HepG2 (cell line): ENCODE measurements around the gene DDI2. TPM values are rescaled to one million over a fixed set of nuclear protein-coding genes. Genes with fewer than 3 reads are reported as not detected.
A peak's percentile ranks its signal among the peaks of the same experiment; 100 is the strongest.

Experiments
- CCAR2 ChIP-seq: fragments of 200-400 bp; formaldehyde crosslinking; optimal IDR thresholded peaks from 2 replicates; pipeline ENCODE3; 2018; ENCODE audit warnings: low read depth, mild to moderate bottlenecking, low read length, moderate library complexity
- DNMT1 ChIP-seq: sonication (generic); formaldehyde crosslinking; IDR thresholded peaks from 2 replicates; pipeline ENCODE4 v1.5.1; 2020; ENCODE audit warnings: mild to moderate bottlenecking, missing genetic modification reagents
- GPBP1L1 ChIP-seq: sonication (generic); formaldehyde crosslinking; IDR thresholded peaks from 2 replicates; pipeline ENCODE4 v1.5.0; 2020; ENCODE audit warnings: mild to moderate bottlenecking, missing genetic modification reagents
- HOXA3 ChIP-seq: sonication (generic); formaldehyde crosslinking; IDR thresholded peaks from 2 replicates; pipeline ENCODE4 v1.5.0; 2020; ENCODE audit warnings: missing genetic modification reagents
- JARID2 ChIP-seq: sonication (generic); formaldehyde crosslinking; IDR thresholded peaks from 2 replicates; pipeline ENCODE4 v1.8.1; 2023; ENCODE audit warnings: missing genetic modification reagents, inconsistent platforms; ENCODE audit not compliant: insufficient replicate concordance
- LCORL ChIP-seq, 2 experiments: fragments of 450-650 bp in 1 of 2; sonication (generic) in 1 of 2; formaldehyde crosslinking in 1 of 2; IDR thresholded peaks; 2 replicates each; pipeline versions ENCODE4 v1.5.0 to v1.6.1; 2017 to 2020; ENCODE audit warnings: antibody characterized with exemption in 1 of 2, missing genetic modification reagents in 1 of 2
- NFIC ChIP-seq: IDR thresholded peaks from 2 replicates; pipeline ENCODE4 v1.6.1; 2012; ENCODE audit warnings: mild to moderate bottlenecking, low read length, inconsistent platforms
- PHF5A ChIP-seq: IDR thresholded peaks from one replicate; pipeline ENCODE4 v1.6.1; 2018; ENCODE audit warnings: low read depth, missing genetic modification reagents; ENCODE audit not compliant: unreplicated experiment
- SIN3B ChIP-seq: fragments of 150-350 bp; IDR thresholded peaks from 2 replicates; pipeline ENCODE4 v1.6.1; 2014; ENCODE audit warnings: low read length
- SUZ12 ChIP-seq: fragments of 150-350 bp; IDR thresholded peaks from 2 replicates; pipeline ENCODE4 v1.6.1; 2014; ENCODE audit warnings: low read depth, low read length
- THAP9 ChIP-seq: sonication (generic); formaldehyde crosslinking; IDR thresholded peaks from 2 replicates; pipeline ENCODE4; 2020; ENCODE audit warnings: missing genetic modification reagents, mild to moderate bottlenecking, borderline replicate concordance
- ZNF12 ChIP-seq: sonication (generic); formaldehyde crosslinking; IDR thresholded peaks from 2 replicates; pipeline ENCODE4 v1.5.0; 2020; ENCODE audit warnings: missing genetic modification reagents
- ZNF142 ChIP-seq: sonication (generic); formaldehyde crosslinking; IDR thresholded peaks from 2 replicates; pipeline ENCODE4 v1.4.0; 2020; ENCODE audit warnings: missing genetic modification reagents
- ZNF232 ChIP-seq: sonication (generic); formaldehyde crosslinking; IDR thresholded peaks from 2 replicates; pipeline ENCODE4 v1.4.0; 2020; ENCODE audit warnings: missing genetic modification reagents, borderline replicate concordance
- ZNF234 ChIP-seq: sonication (generic); formaldehyde crosslinking; conservative IDR thresholded peaks from 2 replicates; pipeline ENCODE4 v1.5.1; 2020; ENCODE audit warnings: mild to moderate bottlenecking, missing genetic modification reagents
- ZNF274 ChIP-seq: sonication (generic); formaldehyde crosslinking; IDR thresholded peaks from 2 replicates; pipeline ENCODE4 v1.5.1; 2020; ENCODE audit warnings: mild to moderate bottlenecking, missing genetic modification reagents
- ZNF350 ChIP-seq: sonication (generic); formaldehyde crosslinking; IDR thresholded peaks from 2 replicates; pipeline ENCODE4 v1.4.0; 2020; ENCODE audit warnings: mild to moderate bottlenecking, low read depth, missing genetic modification reagents, borderline replicate concordance
- ZNF430 ChIP-seq: sonication (generic); formaldehyde crosslinking; IDR thresholded peaks from 2 replicates; pipeline ENCODE4 v1.9.0; 2021; ENCODE audit warnings: mild to moderate bottlenecking, missing genetic modification reagents
- ZNF564 ChIP-seq: sonication (generic); formaldehyde crosslinking; IDR thresholded peaks from 2 replicates; pipeline ENCODE4 v1.8.1; 2023; ENCODE audit warnings: mild to moderate bottlenecking, missing genetic modification reagents
- ZNF7 ChIP-seq: IDR thresholded peaks from 2 replicates; pipeline ENCODE4 v1.6.1; 2016; ENCODE audit warnings: missing biosample characterization, missing genetic modification reagents
- ZNF773 ChIP-seq: sonication (generic); formaldehyde crosslinking; IDR thresholded peaks from 2 replicates; pipeline ENCODE4 v1.4.0; 2020; ENCODE audit warnings: missing genetic modification reagents, borderline replicate concordance
- ZSCAN12 ChIP-seq: sonication (generic); formaldehyde crosslinking; IDR thresholded peaks from 2 replicates; pipeline ENCODE4 v1.9.0; 2021; ENCODE audit warnings: mild to moderate bottlenecking, missing genetic modification reagents
- polyA plus RNA-seq, 8 experiments: library from polyadenylated mRNA; depleted of rRNA in 3 of 8; stranded (reverse) in 7 of 8; unstranded in 1 of 8; fragments of >200 nt; fragmentation: Illumina TruSeq in 4 of 8; extraction: Trizol in 4 of 8; gene quantifications; 2 replicates each; pipeline versions ENCODE4 v1.2.1 to v1.2.3, GENCODE V29; 2011 to 2016; ENCODE audit warnings: low read depth in 4 of 8, missing spikeins in 1 of 8, mixed read lengths in 1 of 8; ENCODE audit not compliant: insufficient read depth in 1 of 8
- total RNA-seq, 5 experiments: library from RNA; depleted of rRNA; stranded (reverse); fragments of >200 nt; fragmentation: Illumina TruSeq; extraction: Trizol; gene quantifications; 2 replicates each; pipeline ENCODE4 v1.2.3, GENCODE V29; 2016; ENCODE audit warnings: low read depth in 1 of 5

Gene DDI2
- total and polyA plus RNA-seq, 2 of the 13 experiments (the other 11 are each of a cell fraction or from before 2014, with no cell fraction given) = 8.5 to 25.7 TPM

- no peak for TF ChIP-seq ZSCAN12 (CRISPR knock-in tag)
- no peak for TF ChIP-seq CCAR2
- no peak for TF ChIP-seq DNMT1 (CRISPR knock-in tag)
- TF ChIP-seq ZNF274 (CRISPR knock-in tag) = no peak
- no peak for TF ChIP-seq SUZ12
- TF ChIP-seq PHF5A (CRISPR knock-in tag) = no peak
- no peak for TF ChIP-seq ZNF564 (CRISPR knock-in tag)
- TF ChIP-seq ZNF234 (CRISPR knock-in tag) = no peak
- peak; percentile 46; the same call in 1 of the 2 replicates for TF ChIP-seq NFIC
- no peak for TF ChIP-seq ZNF350 (CRISPR knock-in tag)
- no peak for TF ChIP-seq LCORL (IDR thresholded peaks at IDR 0.05)
- TF ChIP-seq LCORL (CRISPR knock-in tag; IDR thresholded peaks at IDR 0.05) = no peak
- no peak for TF ChIP-seq GPBP1L1 (CRISPR knock-in tag)
- no peak for TF ChIP-seq JARID2
- 0 out of 2 replicates have a peak, but pooled peaks have one; percentile 23 for TF ChIP-seq ZNF12 (CRISPR knock-in tag)
- TF ChIP-seq ZNF232 (CRISPR knock-in tag) = no peak
- no peak for TF ChIP-seq ZNF142 (CRISPR knock-in tag)
- no peak for TF ChIP-seq ZNF430 (CRISPR knock-in tag)
- no peak for TF ChIP-seq SIN3B
- TF ChIP-seq ZNF7 (CRISPR knock-in tag) = no peak
- TF ChIP-seq ZNF773 (CRISPR knock-in tag) = no peak
- TF ChIP-seq THAP9 (CRISPR knock-in tag) = no peak
- no peak for TF ChIP-seq HOXA3 (CRISPR knock-in tag)
Measured at GRCh38 chr1:15610167-15610566, 7.1 kb upstream of the DDI2 start (continued).
